Activated CD8-positive, alpha-beta memory T cell treated with anti-CD3 and anti-CD28 coated beads, Interleukin-2, amount 50 U/mL, for 24 hours (primary cell): ENCODE results near the gene THSD4.
"Not testable (repeated sequence)": the region's sequence is repeated elsewhere in the genome, so short reads cannot be mapped to it uniquely, and the experiment has no call there.

Experiments
- DNase-seq: peaks from one replicate; pipeline ENCODE4 v3.0.0-alpha.2; 2020; ENCODE audit errors: extremely low read depth

THSD4 gene

DNA sequence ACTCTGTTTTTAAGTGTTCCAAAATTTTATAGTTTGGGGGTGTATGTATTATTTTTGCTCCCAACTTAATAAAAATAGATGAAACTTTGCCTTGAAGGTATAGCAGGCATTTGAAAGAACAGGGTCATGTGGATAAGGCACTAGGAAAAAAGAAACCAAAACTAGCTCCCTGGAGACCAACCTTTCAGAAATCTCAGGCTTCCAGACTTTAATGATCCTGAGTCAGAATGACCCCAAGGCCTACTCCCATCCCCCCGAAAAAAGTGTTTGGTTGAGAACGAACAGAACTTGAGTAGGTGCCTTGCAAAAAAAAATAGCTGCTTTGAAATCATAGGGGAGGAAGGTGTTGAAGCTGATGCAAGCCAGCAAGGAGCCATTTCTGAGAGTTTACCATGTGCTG lies 309.5 kb downstream of the THSD4 start:
- no peak for DNase-seq

DNA sequence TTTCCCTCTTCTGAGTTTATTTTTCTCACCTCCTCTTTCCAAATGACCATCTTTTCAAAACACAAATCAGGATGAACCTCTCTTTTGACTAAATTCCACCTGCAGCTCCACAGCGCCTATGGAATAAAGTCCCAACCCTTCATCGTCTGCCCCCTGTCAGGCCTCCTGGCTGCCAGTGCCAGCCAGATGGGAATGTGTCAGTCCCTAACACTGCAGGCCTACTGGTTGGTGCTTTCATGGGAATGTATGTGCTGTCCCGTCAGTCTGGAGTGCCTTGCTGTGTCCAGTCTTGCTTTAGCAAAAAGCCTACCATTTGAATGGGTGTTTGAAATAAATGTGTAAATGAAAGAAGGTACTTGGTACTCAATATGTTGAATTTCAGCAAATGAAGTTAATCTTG lies 310.1 kb downstream of the THSD4 start:
- DNase-seq = no peak

DNA sequence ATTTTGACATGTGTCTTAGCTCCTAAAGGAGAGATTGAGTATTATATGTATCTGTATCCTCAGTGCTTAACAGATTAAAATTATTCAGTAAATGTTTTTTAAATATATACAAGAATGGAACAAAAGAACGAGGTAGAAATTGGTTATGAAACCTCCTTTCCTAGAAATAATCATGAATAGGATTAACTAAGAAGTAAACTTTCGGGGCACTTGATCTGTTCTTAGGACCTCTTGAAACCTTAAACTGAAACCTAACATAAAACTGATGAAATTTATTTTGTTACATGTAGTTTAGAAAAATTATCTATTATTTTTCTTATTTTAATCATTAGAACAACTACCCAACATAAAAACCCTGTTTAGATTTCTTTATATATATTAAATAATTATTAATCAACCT lies 311.5 kb downstream of the THSD4 start:
- DNase-seq = no peak

DNA sequence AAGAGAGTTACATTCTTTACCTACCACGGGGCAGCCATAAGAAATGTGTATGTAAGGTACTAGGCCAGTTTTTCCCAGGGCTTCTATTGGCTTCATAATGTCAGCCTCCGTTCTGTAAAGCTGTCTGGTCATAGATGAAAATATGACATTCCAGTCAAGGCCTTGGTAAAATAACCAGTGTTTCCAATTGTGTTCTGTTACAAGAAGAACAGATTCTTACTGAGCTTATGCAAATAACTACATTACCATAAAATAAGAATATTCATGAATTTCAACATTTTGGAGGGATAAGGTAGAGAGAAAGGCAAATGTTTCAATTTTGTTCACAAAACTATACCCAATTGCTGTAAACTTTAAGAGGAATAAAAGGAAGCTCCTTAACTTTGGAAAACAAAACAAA lies 315.5 kb downstream of the THSD4 start:
- no peak for DNase-seq

DNA sequence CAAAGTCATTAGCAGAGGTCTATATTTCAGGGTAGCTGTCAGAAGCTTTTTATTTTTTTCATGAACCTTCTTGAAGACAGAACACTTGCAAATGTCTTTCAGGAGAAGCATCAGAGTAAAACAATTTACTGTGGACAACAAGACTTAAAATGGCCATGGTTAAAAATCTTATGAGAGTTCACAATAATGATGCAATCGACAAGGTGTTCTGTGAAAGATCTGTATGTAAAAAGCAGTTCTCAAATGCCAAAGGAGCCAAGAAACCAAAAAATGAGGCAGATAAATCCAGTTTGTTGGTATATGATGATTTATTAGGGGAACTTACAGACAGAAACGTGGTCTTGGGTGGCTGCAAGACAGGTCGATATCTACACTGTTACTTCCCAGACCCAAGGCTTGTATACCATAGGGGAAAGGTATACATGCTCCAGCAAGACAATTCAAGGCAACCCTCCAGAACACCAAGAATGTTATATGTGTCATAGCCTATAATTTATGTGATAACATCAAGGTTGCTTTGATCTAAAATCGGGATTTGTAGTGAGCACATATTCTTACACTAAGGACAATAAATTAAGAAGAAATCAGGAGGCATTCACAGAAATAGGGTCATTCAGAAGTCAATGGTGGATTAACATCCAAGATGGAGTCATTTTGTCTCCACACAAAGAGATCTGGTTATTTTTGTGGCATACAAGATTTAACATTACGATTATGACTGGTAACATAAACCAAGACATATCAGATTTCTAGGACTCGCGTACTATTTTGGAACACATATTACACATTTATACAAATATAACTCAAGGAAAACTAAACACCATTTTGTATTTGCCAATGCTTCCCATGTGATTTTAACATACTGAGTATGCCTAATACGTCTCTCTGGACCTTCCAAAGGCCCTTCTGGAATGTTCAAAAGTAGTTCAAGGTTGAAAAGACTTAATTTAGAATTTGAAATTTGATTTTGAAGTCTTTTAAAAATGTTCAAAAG lies 316.4 kb downstream of the THSD4 start:
- no peak for DNase-seq

DNA sequence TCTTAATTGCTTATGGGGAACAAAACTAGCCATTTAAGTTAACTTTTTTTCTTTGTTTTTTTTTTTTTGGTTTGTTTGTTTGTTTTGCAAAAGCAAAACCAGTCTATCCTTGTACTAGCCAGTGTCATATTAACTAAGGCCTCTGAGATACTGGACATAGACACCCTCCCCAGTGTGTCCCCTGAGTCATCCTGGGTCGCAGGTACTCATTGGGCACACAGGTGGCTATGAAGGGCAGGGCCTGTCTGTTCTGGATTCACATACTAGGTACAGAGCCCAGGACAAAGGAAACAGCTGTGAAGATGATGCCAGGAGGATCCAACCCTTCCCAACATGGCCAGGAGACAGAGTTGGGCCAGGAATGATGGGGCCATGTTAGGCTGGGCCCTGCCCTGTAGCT lies 318.1 kb downstream of the THSD4 start:
- no peak for DNase-seq

DNA sequence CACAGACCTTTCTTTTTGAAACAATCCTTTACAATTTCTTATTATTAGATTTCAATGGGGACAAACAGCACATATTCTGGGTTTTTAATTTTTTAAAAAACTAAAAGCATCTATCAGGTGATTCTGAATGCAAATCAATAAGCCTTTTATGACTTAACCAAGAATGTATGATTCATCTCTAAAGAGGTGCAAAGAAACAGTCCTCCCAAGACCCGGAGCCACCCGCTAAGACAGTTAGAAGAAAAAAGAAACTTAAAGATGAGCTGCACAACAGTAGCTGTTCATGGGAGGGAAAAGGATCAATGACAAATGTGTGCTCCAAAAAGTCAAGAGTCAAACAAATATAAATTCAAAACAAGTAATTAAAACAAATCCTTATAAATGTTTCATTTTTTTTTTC lies 319.5 kb downstream of the THSD4 start:
- DNase-seq = no peak

DNA sequence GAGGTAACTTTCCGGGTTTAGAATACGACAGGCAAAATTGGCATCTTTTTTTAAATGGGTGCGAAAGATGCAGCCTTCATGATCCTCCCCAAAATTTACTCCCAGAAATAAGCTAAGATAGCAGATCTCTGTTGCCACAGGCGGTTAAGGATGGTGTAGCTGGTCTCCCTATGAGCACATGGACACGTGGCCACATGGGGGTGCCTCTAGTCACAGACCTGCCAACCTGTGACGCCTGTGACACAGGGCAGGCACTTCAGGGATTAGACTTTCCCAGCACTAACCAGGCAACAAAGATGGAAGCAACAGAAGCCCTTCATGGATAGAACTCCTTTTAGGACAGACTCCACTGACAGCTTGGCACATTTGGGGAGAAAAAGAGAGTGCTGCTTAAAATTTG lies 320.3 kb downstream of the THSD4 start:
- DNase-seq = no peak

DNA sequence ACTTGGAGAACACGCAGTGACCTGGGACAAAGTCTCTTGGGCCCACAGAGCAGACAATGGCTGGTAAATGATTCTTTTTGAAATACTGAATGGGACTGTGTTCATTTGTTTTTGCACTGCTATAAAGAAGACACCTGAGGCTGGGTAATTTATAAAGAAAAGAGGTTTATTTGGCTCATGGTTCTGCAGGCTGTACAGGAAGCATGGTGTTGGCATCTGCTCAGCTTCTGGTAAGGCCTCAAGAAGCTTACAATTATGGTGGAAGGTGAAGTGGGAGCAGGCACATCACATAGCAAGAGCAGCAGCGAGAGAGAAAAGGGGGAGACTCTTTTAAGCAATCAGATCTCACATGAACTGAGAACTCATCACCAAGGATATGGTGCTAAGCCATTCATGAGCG lies 321.6 kb downstream of the THSD4 start:
- no peak for DNase-seq

DNA sequence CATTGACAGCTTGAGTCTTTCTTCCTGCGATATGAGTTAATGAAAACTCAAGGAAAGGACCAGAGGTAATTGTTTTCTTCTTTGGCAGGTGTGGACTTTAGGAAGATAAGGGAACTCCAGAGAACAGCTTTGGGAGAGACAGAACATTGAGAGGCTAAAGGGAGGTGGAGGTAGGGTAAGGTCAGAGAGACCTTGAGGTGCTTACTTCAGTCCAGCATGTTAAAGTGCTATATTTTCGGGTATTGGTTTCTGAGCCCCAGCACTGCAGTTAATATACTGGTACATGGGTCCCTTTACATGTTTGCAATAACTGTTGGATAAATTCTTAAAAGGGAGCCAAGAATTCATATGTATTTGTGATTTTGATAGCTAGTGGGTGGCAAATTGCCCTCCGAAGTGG lies 322.1 kb downstream of the THSD4 start:
- DNase-seq = no peak

DNA sequence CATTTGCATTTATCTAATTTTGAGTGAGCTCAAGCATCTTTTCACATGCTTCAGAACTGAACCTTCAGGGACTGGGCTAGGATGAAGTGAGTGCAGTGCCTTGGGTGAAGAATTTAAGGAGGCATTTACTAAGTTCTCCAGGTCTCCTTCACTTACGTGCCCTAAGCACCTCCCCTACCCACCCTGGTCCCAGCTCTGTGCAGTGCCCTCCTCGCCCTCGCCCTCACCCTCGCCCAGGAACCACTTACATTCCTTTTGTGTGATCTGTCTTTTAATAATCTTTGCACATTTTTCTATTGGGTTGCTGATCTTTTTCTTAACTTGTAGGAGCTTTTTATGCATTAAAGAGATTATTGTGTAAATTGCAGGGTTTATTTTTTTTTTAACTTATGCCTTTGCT lies 322.6 kb downstream of the THSD4 start:
- no peak for DNase-seq

DNA sequence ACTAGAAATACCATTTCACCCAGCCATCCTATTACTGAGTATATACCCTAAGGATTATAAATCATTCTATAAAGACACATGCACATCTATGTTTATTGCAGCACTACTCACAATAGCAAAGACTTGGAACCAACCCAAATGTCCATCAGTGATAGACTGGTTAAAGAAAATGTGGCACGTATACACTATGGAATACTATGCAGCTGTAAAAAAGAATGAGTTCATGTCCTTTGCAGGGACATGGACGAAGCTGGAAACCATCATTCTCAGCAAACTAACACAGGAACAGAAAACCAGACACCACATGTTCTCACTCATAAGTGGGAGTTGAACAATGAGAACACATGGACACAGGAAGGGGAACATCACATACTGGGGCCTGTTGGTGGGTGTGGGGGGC lies 324.2 kb downstream of the THSD4 start:
- DNase-seq = not testable (repeated sequence)

DNA sequence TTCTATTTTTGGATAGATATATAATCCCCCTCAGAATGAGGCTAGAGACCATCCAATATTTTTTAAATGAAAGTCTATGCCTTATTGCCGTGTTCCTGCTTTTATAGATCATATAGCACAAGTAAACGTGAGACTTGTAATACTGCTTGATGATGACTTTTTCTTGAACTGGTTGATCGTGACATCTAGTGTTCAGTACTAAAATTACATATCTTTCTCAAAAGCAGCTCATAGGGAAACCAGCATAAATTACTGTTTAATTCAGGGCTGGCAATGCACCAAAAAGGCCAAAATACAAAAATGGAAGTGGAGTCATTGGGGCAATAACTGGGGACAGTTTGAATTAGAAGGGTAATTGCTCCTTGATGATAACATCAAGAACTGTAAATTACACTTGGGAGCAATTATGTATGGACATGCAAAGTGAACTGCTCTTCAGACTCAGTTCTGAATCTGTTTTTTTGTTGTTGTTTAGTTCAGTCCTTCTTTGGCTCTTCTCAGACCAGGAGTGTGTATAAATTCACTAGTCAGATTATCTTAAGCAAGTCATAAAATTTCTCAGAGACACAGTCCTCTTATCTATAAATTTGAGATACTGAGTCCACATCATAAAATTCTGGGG lies 325.3 kb downstream of the THSD4 start:
- DNase-seq = no peak

DNA sequence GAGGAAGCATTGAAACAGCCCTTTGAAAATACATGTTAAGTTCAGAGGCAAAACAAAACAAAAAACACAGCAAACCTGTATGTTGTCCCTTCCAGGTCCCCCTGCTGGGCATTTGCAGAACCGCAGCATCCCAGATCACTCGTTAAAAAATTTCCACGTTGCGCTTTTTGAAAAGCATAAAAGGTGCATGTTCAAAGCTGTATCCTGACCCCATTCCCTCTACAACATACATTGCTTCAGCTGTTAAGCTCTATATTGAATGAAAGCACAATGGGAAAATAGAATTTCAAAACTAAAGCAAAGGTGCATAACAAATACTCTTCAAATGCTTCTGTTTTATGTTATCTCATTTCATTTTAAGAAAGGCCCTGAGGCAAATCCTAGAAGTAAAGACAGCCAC lies 328.3 kb downstream of the THSD4 start:
- DNase-seq = no peak

DNA sequence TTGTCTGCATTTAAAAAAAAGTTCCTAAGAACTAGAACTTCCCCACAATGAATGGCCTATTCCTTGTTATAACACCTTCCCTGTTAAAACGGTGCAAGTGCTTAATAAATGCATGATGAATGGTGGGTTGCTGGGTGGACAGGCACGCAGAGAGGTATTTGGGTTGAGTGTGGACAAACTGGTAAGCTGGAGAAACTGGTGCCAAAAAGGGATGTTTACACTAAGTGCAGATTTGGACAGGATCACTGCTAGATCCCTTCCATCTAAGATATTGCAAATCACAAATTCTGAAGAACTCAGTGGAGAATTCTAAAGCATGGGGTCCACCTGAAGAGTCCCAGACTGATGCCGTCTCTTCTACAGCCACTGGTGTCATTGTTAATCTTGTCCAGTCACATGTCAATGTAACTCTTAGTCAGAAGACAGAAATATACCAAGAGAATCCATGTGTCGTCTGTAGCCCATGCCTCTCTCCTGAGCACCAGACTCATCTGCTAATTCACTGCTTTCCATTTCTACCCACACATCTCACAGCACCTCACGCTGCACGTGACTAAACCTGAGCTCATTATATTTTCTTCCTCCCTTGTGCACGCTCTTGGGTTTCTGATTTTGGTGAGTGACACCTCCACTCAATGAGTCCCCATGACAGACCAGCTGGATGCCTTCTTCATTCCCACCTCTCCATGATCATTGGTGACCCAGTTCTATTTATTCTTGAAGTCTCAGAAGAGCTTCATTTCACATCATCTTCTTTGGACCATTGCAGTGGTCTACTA lies 328.9 kb downstream of the THSD4 start:
- DNase-seq = no peak

DNA sequence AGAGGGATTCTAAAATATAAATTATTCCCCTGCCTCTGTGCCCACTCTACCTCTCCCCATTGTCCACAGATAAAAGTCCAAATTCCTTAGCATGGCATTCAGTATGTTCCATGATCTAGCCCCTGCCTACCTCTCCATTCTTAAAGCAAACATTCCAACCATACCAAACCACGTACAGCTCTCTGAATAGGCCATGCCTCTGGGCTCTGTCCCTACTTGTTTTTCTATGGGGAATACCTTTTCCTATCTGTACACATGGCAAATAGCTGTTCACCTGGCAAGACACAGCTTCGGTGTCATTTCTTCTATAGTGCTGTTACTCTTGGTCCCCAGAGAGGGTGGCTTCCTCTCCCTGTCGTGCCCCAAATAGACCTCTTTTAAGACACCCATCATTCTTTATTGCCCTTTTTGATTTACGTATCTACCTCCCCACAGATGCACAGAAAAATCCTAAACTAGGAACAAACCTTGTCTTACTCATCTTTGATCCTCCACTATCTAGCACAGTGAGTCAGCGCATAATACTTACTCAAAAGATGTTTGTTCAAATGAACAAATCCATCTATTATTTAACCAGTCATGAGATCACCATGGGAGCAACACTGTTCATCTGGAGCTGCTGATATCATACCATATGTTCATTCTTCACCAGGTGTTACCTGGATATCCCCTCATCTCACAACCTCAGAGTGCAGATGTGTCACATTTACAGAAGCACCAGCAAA lies 329.8 kb downstream of the THSD4 start:
- DNase-seq = no peak

DNA sequence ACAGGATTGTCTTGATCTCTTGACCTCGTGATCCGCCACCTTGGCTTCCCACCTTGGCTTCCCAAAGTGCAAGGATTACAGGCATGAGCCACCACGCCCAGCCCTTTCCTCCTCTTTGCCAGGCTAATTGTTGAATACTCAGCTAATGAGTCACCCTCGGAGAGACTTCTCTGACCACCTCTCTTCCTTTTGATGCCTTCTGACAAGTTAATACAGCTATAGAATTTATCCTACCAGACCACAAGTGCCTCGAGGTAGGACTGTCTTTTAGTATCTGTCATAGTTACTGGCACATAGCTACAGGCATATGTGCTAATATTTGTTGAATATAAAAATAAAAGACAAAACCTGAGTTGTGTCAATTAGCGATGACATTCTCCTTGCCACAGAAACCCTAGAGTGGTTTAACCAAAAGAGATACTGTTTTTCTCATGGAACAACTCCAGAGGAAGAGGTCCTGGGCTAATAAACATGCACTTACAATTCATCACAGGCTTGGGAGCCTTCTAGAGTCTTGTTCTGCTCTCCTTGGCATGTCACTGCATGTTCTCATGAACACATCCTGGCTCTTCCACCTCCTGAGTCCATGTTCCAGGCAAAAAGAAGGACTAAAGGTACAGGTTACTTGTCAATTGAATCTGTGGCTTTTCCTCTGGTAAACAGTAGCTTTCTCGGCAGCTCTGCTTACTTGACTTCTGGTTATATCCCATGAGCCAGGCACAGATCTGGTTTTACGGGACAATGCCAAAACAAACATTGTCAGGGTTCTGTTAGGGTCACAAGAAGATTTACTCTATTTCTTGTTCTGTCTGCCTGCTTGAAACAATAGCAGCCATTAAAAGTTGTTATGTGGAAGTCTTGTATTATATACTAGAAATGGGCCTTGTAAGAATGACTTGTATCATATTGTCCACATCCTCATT lies 332.3 kb downstream of the THSD4 start:
- DNase-seq = no peak

DNA sequence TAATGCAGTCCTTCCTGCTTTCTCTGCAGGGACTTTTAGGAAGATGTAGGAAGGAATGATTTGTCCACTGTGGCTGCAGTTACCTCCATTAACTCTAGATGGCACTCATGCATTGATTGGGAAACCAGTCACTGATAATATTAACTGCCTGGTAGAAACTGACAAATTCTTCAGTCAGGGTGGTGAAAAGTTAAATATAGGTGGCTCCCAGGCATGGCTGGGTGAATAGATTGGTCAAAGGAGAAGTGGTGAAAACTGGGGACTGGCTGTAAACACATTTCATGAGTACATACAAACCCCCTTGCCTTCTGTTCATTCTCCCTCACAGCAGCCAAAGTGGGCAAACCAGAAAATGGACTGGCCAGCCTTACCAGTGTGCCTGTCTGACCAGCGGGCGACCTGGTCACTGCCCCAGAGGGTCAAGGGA lies 333.4 kb downstream of the THSD4 start:
- DNase-seq = no peak

DNA sequence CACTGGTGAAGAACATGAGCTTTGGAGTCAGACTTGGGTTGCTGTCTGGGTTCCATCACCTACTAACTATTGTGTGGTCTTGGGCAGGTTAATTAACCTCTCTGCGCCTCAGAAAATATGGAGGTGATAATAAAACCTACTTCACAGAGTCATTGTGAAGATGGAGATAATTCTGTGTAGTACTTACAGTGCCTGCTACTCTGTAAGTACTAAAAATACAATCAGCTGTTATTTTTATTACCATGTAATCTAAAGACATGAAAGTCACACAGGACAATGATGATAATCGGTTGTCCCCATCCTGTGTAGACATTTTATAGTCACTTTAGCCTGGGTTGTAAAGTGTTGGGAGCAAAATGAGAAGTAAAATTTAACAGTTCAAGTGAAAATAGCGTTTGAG lies 334.1 kb downstream of the THSD4 start:
- DNase-seq = no peak

DNA sequence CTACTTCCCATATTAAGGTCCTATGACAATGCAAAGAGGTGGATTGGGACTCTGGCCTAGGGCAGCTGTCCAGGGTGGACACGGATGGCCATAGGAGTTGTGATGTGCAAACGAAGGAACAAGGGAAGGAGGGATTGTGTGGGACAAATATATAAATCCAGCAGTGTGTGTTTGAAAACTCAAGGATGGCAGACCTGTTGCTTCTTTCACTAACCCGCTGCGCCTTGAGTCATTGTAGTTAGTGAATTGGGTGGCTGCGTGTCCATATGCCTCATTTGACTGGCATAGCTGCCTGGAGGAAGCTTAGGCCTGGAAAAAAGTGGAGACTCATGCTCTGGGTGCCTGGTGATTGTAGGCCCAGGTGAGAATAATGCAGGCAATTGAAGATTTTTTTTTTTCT lies 334.7 kb downstream of the THSD4 start:
- no peak for DNase-seq

DNA sequence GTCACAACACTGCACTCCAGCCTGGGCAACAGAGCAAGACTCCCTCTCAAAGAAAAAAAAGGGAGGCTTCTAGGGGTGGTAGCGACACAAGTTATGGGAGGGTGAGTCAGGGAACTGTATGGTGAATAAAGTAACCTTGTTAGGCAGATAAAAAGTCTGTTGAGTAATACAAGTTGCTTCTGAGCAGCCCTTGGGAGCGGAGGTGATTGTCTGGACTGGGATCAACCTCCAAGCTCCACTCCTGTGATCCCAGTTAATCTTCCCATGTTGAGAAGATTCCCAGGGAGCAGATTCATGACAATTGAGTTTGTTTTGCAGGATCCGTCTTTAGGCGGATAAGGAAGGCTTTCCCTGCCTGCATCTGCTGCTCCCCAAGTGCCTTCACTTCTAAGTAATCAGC lies 335.9 kb downstream of the THSD4 start:
- no peak for DNase-seq
